HG03571 (cell line): ENCODE measurements around the gene RBM7.

Experiments used
- ATAC-seq: cut with Tn5 transposase; IDR thresholded peaks from one replicate; pipeline ENCODE4 v1.9.1; 2021; ENCODE audit not compliant: unreplicated experiment

The RBM7 gene

DNA sequence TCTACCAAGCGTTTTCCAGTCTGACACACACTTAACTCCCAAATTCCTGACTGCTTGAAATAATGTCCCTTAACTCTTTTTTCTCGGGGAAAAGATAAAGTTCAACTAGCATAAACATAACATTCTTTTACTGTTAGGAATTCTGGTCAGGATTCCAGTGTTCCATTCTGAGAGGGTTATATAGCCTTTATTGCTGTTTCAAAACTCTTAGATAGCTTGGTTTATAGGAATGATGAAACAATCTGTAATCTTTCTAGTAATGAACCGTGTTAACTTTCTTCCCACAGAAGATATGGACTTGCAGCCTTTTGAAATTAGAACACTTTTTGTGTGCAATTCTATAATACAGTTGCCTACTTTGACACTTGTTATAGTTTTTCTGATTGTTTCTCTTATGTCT lies 47.4 kb downstream of the RBM7 start:
- ATAC-seq: no peak

DNA sequence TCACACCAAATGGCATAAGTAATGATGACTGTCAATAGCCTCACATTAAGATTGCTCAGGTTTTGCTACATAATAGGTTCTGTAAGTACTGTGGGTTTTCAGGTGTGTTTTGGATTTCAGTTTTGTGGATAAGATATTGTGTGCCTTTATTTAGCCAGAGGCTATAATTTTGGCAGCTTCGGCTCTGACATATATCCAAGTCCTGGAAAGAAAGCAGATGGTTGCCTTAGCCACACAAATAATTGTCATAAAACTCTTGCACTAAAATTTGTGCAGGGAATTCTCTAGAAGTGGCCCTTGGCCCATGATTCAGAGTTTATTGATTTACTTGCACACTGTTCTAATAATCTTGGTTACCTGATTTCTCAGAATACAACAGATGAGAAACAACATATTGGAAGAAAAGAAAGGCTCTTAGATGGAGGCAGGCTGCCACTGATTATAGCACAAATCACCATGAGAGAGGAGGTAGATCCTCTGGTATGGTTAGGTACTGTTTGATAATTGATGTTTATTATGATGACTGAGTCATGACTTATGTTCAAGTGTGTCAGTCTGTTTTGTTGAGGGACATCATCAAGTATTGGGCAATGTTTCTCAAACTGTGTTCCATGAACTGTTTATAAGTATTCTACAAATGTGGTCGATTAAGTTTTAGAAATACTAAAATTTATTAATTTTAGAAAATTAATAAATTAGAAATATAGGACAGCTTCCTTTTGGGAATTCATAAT lies 48.5 kb downstream of the RBM7 start:
- ATAC-seq: no peak

DNA sequence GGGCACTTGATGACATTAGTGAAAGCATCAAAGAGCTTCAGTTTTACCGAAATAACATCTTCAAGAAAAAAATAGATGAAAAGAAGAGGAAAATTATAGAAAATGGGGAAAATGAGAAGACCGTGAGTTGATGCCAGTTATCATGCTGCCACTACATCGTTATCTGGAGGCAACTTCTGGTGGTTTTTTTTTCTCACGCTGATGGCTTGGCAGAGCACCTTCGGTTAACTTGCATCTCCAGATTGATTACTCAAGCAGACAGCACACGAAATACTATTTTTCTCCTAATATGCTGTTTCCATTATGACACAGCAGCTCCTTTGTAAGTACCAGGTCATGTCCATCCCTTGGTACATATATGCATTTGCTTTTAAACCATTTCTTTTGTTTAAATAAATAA lies 49.4 kb downstream of the RBM7 start:
- ATAC-seq: no peak

DNA sequence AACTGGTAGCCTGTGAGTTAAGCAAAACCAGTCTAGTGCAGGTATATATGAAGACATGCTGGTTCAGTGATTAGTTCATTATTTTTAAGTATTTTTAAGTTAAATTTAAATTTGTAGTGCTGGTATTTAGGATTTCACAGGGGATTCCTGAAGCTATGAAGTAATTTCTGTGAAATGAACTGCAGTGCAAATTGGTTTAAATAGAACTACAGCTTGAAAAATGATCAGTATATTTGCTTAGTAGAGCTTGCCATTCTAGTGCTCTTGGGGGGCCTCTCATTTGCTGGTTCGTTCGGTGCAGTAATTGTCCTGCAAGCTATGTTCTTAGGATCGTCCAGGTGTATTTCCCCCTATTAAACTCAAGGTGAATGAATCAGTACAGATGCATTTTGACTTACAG lies 51.9 kb downstream of the RBM7 start:
- no peak for ATAC-seq
